LNCaP clone FGC (cell line): ENCODE data around the gene DNAH11.

Experiments
- DNase-seq: peaks from one replicate; pipeline ENCODE4 v3.0.0-alpha.2; 2011; ENCODE audit warnings: low read depth
- H3K4me3 ChIP-seq: 2 replicates; pipeline ENCODE4 v1.5.1; 2011; ENCODE audit warnings: mild to moderate bottlenecking, low read depth, low read length, control low read depth
- CTCF ChIP-seq: IDR thresholded peaks from 2 replicates; pipeline ENCODE4 v1.5.1; 2012; ENCODE audit warnings: mild to moderate bottlenecking; ENCODE audit not compliant: control insufficient read depth, insufficient read depth; ENCODE audit errors: extremely low read depth

The DNAH11 gene

GRCh38 chr7:21538936-21539495 is 3.8 kb upstream of the DNAH11 start:
- DNase-seq, result no peak
- no peak overlapping the region for H3K4me3 ChIP-seq
- TF ChIP-seq CTCF, result no peak

DNA sequence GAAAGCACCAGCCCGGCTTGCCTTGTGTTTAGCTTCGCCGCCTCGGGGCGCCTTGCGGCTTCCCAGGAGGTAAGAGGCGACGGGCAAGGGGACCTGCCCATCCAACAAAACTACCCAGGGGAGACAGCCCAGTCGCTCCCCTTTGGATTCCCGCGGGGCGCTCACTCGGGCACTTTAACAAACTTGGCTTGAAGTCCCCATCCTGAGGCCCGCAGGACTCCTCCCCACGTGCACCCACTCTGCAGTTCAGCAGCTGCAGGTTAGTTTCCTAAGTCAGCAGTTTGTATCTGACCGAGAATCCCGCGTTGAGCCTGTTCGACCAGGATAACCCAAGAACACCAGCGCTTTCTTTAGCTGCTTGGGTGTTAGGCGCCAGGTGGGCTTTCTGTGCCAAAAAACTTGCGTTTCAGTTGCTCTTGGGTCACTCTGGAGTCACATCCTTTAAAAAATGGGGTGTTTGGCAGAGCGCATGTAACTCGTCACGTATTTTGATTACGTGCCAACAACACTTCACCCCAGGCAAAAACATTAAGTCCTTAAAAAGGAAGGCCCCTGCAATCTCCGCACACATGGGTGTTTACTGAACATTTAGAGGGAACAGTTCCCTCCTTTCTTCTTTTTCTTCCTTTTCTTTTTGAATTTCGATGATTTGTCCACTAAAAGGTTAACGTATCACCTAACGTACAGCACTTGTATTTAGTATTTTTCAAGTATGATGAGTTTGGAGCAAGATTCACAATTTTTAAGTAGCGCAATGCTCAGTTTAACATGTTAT is 876 bp downstream of the DNAH11 start:
- no peak for TF ChIP-seq CTCF
- H3K4me3 ChIP-seq, result no peak overlapping the region
- DNase-seq, result no peak

DNA sequence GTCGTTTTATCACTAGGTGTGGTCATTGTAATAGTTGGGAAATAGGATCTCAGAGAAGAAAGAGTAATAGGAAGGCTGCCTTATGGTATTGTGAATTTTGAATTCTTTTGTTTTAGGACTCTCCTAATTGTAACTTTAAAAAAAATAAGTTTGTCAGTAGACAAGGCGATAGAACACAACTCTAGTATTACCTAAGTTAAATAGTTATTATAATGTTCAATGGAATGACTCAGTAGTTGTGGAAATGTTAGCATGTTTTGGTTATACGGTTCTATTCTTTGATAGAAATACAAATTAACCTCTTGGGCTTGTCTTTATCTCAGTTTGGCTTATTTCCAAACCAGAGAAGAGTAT is 1.4 kb downstream of the DNAH11 start:
- no peak overlapping the region for H3K4me3 ChIP-seq
- no peak for TF ChIP-seq CTCF
- DNase-seq, result no peak

DNA sequence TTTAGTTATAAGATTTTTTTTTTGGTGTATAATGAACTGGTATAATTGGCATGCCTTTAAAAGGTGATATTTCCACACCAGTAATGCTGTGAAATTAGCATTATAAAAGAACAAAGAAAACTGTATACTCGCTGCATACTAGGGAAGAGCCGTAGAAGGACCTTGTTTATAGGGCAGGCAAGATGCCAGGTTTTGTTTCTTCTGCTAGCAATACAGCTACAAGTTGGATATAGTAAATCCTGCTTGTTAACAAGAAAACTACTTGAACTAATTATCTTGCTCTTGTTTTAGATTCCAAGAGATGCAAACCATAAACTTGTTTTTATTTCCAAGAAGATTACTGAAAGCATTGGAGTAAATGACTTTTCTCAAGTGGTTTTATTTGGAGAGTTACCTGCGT is 1.9 kb downstream of the DNAH11 start:
- no peak overlapping the region for H3K4me3 ChIP-seq
- peak; percentile 41 for DNase-seq
- TF ChIP-seq CTCF, result no peak

DNA sequence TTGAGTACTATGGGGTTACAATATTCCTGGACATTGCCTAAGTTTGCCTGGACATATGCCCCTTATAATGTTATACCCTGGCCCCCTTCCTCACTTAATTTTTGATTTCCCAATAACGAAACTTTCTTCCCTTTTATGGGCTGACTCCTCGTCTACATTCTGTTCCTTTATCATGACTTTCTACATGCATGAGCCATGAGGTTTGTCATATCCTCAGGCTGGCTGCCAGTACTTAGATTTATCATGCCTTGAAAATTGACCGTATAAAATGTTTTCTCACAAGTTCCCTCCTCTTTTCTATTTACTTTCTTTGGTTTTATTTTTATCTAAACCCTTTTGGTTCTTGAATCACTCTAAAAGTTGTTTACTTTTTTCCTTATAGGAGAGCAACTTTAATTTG is 4.7 kb downstream of the DNAH11 start:
- no peak overlapping the region for H3K4me3 ChIP-seq
- TF ChIP-seq CTCF, result no peak
- DNase-seq, result no peak

DNA sequence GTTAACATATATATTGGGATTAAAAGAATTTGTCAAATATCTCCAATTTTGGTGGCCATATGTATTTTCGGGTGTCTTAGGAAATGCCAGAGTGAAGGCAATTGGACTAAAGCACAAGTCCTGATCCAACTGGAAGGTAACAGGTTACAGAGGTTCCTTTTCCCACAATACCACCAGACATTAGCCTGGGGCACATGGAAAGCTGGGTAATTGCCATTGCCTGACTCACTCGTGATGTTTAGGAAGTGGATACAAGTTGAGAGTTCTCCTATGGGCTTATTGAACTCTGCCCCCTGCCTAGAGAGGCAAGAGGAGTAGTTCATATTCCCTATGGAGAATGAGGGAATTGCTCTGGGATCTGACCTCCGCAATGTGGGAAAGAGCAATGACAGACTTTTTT is 5.7 kb downstream of the DNAH11 start:
- DNase-seq, result no peak
- TF ChIP-seq CTCF, result no peak
- no peak overlapping the region for H3K4me3 ChIP-seq

DNA sequence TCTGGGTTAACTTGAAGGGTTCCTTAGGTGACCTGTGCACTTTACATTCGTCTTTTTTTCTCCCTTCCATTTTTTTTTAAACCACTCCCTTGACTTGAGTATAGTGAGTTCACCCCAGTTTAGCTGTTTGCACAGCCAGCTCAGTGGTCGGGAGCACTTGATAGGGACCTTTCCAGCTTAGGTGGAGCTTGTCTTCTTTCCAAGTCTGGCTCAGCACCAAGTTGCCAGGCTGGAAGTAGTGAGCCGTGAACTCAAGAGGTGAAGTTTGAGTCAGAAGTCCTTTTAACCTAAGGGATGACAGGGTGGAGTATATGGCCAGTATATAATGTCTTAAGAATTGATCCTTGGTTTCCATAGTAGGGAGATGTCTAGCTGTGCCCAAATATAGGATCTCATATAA is 7.2 kb downstream of the DNAH11 start:
- no peak for DNase-seq
- TF ChIP-seq CTCF, result no peak
- H3K4me3 ChIP-seq, result no peak overlapping the region
